Neutrophil (primary cell): Measurements from ENCODE around the gene NHLRC4.

Experiments
- H3K27ac ChIP-seq: fragments of 200-600 bp; sonication (generic); 2 replicates; pipeline ENCODE4 v1.5.1; 2016; ENCODE audit warnings: mild to moderate bottlenecking, moderate library complexity
- H3K27me3 ChIP-seq: fragments of 200-600 bp; sonication (generic); 2 replicates; pipeline ENCODE4 v1.6.0; 2016; ENCODE audit warnings: mild to moderate bottlenecking
- H3K36me3 ChIP-seq: fragments of 200-600 bp; sonication (generic); 2 replicates; pipeline ENCODE4 v1.5.1; 2017
- H3K4me1 ChIP-seq, 2 experiments: fragments of 200-600 bp in 1 of 2; sonication (generic) in 1 of 2; 1 replicate in 1 of 2; 2 replicates in 1 of 2; pipeline versions ENCODE4 v1.5.1 to v1.6.1; 2013 to 2016; ENCODE audit warnings: low read depth in 1 of 2, low read length in 1 of 2, mild to moderate bottlenecking in 1 of 2, moderate library complexity in 1 of 2; ENCODE audit not compliant: control insufficient read depth in 1 of 2, insufficient read depth in 1 of 2
- H3K4me3 ChIP-seq, 2 experiments: fragments of 200-600 bp in 1 of 2; sonication (generic) in 1 of 2; 1 replicate in 1 of 2; 2 replicates in 1 of 2; pipeline ENCODE4 v1.5.1; 2013 to 2016; ENCODE audit warnings: low read depth in 1 of 2, low read length in 1 of 2, mild to moderate bottlenecking in 1 of 2, moderate library complexity in 1 of 2
- H3K9me3 ChIP-seq: fragments of 200-600 bp; sonication (generic); 2 replicates; pipeline ENCODE4 v1.5.1; 2016
- TF ChIP-seq, protein P1 (sequence below): fragments of 200-600 bp; sonication (generic); IDR thresholded peaks from 2 replicates; pipeline ENCODE4 v1.5.1; 2016; ENCODE audit warnings: antibody characterized with exemption

The NHLRC4 gene

DNA sequence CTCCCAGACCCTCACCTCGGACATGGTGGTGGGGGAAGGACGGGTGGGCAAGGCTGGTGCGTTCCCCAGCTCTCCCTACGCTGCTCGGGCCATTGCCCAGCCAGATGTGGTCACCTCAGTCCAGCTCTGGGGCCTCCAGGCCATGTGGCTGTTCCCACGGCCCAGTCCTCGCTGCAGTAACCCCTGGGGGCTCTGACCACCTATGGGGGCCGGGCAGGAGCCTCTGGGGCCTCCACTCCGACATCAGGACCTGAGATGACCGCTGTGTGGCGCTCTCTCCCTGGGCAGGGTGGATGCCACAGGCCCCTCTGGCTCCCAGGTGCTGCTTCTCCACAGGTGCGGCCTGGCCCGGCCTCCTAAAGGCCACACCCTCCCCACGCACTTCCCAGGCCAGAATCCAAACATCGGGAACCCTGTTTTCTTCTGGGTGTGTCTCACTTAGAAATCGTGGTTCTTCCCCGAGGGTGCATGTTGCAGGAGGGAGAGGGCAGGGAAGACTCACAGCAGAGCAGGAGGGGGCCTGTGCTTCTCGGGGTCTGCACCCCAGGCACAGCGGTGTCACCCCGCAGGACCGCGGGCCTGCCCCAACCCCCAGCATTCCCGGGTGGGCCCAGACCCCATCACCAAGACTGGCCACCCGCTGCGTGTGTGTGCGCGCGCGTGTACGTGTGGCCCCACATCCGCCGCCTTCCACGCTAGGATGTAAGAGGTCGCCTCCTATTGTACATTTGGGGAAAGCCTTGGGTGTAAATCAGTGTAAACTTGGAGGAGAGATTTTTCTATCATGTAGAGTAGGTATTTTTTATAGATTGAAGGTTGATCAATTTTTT is 45.2 kb upstream of the NHLRC4 start:
- TF ChIP-seq, protein P1, sequence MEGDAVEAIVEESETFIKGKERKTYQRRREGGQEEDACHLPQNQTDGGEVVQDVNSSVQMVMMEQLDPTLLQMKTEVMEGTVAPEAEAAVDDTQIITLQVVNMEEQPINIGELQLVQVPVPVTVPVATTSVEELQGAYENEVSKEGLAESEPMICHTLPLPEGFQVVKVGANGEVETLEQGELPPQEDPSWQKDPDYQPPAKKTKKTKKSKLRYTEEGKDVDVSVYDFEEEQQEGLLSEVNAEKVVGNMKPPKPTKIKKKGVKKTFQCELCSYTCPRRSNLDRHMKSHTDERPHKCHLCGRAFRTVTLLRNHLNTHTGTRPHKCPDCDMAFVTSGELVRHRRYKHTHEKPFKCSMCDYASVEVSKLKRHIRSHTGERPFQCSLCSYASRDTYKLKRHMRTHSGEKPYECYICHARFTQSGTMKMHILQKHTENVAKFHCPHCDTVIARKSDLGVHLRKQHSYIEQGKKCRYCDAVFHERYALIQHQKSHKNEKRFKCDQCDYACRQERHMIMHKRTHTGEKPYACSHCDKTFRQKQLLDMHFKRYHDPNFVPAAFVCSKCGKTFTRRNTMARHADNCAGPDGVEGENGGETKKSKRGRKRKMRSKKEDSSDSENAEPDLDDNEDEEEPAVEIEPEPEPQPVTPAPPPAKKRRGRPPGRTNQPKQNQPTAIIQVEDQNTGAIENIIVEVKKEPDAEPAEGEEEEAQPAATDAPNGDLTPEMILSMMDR, result no peak
- Histone ChIP-seq H3K27ac (no peak overlapping the region), H3K36me3 (peaks cover 6% of the 10 kb centered on the region), H3K4me3 (no peak overlapping the region), H3K4me1 (peaks cover 3 to 4% of the 10 kb centered on the region in 2 experiments), H3K27me3 (no peaks in the 10 kb centered on the region), H3K9me3 (no peaks in the 10 kb centered on the region)

DNA sequence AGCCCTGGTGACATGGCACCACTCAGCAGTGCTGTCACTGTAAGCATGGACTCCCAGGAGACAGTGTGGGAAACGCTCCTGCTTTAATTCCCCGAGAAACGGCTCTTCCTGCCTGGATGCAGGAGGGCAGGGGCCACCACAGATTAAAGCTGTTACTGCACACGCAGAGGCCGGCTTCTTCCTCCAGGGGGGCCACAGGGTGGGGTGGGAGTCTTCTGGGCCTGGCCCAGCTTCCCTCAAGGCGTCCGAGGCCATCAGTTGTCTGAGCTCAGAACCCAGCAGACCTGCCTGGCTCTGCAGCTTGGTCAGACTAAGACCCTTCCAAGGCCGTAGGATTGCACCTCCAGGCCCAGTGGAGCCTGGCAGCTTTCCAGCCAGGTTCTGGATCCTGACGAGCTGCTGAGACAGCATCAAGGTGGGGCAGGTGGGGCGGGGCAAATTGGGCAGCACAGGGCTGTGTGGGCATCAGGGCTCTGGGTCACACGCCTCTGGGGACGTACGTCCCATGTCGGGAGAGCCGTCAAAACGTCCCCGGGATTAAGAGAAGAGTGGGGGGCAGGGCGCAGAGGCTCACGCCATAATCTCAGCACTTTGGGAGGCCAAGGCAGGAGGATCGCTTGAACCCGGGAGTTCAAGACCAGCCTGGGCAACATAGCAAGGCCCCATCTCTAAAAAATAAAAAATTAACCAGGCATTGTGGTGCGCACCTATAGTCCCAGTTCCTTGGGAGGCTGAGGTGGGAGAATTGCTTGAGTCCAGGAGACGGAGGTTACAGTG is 44.3 kb upstream of the NHLRC4 start:
- TF ChIP-seq, protein P1, result no peak
- Histone ChIP-seq H3K4me1 (peaks cover 8 to 9% of the 10 kb centered on the region in 2 experiments), H3K36me3 (peaks cover 6% of the 10 kb centered on the region), H3K9me3 (no peaks in the 10 kb centered on the region), H3K27me3 (no peaks in the 10 kb centered on the region), H3K27ac (no peak overlapping the region), H3K4me3 (no peak overlapping the region)

DNA sequence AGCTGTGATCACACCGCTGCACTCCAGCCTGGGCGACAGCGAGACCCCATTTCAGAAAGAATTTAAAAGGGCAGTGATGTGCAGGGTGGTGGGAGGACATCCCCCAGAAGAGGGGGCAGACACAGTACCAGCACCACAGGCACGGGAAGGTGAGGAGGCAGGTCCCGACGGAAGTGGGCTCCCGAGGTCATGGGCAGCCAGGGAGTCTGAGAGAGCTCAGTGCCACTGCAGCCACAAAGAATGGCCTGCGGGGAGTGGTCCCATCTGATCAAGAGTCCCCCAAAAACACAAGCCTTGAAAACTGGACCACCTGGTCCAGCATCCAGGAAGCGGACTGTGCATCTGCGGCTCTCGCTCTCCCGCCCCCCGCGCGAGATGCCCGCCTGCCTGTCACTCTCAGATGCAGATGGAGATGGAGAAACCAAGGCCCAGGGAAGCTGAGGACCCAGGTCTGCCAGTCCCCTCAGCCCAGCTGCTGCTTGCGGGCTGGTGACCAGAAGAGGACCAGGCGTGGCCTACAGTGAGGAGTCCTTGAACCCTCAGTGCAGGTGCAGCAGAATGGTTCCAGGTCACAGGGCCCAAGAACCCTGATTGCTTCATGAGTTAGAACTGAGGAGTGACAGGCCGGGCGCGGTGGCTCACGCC is 43.6 kb upstream of the NHLRC4 start:
- Histone ChIP-seq H3K27ac (no peak overlapping the region), H3K4me1 (peaks cover 10 to 12% of the 10 kb centered on the region in 2 experiments), H3K36me3 (peaks cover 6% of the 10 kb centered on the region), H3K9me3 (no peaks in the 10 kb centered on the region), H3K27me3 (no peaks in the 10 kb centered on the region), H3K4me3 (no peak overlapping the region)
- TF ChIP-seq, protein P1, result no peak

DNA sequence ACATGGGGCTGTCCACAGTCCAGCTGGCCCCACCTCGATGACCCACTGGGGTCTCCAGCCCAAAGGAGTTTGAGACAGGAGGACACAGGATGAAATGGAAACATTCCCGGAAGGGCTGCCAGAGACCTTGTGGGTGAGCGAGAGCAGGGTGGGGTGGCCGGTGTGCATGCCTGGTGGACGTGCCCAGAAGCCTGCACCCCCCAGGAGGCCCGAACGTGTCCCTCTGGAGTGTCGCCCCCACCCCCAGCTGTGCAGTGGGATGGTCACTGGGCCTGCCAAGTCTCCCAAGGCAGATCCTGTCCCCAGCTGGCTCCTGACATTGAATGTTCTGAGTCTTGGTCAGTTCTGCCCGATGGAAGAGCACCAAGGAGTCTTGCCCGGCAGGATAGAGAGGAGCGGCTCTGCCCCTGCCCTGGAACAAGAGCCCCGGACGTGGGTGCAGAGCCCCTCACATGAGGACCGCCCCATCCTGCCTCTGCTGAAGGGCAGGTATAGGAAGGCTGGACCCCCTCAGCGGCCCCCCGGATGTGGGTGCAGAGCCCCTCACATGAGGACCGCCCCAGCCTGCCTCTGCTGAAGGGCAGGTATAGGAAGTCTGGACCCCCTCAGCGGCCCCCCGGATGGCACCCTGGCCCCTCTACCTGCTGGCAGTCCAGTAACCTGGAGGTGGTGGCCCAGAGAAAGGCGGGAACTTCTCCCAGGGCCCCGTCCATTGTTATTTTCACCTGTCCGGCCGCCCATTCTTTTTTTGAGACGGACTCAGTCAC is 42.3 kb upstream of the NHLRC4 start:
- Histone ChIP-seq H3K9me3 (no peaks in the 10 kb centered on the region), H3K27ac (no peak overlapping the region), H3K4me3 (no peak overlapping the region), H3K4me1 (peaks cover 23 to 24% of the 10 kb centered on the region in 2 experiments), H3K36me3 (peaks cover 6% of the 10 kb centered on the region), H3K27me3 (no peaks in the 10 kb centered on the region)
- TF ChIP-seq, protein P1, result no peak

DNA sequence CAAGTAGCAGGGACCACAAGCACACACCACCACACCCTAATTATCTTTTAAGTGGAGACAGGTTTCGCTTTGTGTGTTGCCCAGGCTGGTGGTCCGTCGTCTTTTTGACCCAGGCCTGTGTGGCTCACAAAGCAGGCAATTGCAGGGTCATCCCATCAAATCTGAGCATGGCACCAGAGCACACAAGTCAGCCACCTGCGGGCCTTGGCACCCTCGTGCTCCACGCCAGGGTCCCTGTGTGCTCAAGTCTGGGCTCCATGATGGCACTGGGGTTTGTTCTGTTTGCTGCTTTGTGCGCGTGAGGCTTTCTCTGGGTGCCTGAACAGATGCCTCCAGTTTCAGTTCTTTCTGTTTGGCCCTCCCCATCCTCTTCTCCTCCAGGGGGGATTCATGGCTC is 41.7 kb upstream of the NHLRC4 start:
- peaks cover under 1% of the 10 kb centered on the region for H3K36me3 ChIP-seq
- TF ChIP-seq, protein P1, result no peak
- H3K4me3 ChIP-seq, result no peak overlapping the region
- H3K4me1 ChIP-seq, result peaks cover 24 to 28% of the 10 kb centered on the region in 2 experiments
- H3K27me3 ChIP-seq, result no peaks in the 10 kb centered on the region
- H3K27ac ChIP-seq, result no peak overlapping the region
- H3K9me3 ChIP-seq, result no peaks in the 10 kb centered on the region
